Measurements from ENCODE around the gene STN1.

- no peak for TF ChIP-seq CTCF (conservative IDR thresholded peaks at IDR 0.05; ENCODE audit: low read depth, low read length)
- TF ChIP-seq EZH2 (IDR thresholded peaks at IDR 0.05; ENCODE audit: borderline replicate concordance, low read depth, low read length, poor library complexity, severe bottlenecking), result no peak
These were observed 18.0 kb upstream of the STN1 start for GRCh38 chr10:103936022-103936421.

Data from A673 (cell line).